Measurements from ENCODE around the gene DSTN.

DSTN gene

DNA sequence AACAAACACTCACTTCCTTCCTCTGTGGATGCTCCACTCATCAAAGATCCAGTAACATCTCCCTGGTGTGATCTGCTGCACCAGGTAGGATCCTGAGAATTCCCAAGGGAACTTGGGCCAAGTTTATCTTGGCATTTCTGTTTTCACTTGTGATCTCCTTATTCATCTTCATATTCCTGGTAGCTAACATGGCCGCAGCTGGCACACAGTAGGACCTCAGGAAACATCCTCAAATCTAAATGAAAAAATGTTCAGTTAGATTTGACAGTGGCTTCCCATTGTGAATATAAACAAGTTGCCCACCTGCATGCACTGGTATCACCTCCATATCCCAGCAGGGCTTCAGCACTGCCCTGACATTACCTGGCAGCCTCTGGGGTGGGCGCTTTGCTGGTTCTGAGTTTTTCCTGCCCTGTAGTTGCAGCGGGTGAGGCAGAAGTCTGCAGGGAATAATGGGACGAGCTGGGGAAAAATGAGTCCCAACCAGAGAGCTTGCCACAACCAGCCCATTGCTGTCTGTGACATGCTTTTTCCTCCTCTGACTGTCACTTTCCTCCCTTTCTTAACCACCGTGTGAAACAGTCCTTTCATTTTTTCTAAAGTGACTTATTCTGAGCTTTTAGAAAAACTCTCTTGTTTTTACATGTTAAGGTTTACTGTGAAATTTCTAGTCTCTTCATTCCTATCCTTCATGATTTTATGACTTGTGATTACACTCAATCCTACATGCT, 9.4 kb upstream of the DSTN start:
- WGBS, 2 experiments = 91 to 97% methylated on average over 5 of the region's 5 CpGs
- H3K27ac ChIP-seq (ENCODE audit: insufficient read depth, low read depth, low read length, poor library complexity, severe bottlenecking) = no peak overlapping the region
- H3K4me1 ChIP-seq (ENCODE audit: control insufficient read depth, insufficient read depth, low read length) = peaks cover 7% of the 10 kb centered on the region
- H3K9me3 ChIP-seq (ENCODE audit: control insufficient read depth, low read length) = no peaks in the 10 kb centered on the region
- H3K27me3 ChIP-seq (ENCODE audit: control insufficient read depth, insufficient read depth, low read length, poor library complexity, severe bottlenecking) = no peaks in the 10 kb centered on the region
- H3K4me3 ChIP-seq (ENCODE audit: insufficient read depth, low read depth, low read length) = no peak overlapping the region
- no peaks in the 10 kb centered on the region for H3K36me3 ChIP-seq (ENCODE audit: control insufficient read depth, insufficient read depth, low read length)

DNA sequence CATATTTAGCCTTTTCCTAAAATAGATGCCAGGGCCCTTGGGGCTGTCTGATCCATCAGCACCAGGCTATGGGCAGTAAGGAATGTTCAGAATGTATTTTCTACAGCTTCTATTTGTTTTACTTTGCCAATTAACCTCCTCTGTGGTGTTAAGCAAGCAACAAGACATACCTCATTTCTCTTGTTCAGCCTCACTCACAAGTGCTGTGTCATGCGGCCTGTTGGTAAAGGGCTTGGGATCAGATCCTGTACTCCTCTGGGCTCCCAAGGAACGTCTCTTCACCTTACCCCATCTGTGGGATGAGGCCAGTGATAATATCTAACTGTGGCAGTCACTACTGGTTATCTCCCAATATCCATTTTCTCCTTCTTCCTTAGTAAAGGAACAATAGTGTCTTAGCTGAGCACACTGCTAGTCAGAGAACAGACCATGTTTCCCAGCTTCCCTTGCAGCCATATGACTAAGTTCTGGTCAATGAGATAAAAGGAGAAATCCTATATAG, 7.0 kb upstream of the DSTN start:
- 93% methylated on average over 2 of the region's 2 CpGs for WGBS, 2 experiments
- no peaks in the 10 kb centered on the region for H3K36me3 ChIP-seq (ENCODE audit: control insufficient read depth, insufficient read depth, low read length)
- H3K4me1 ChIP-seq (ENCODE audit: control insufficient read depth, insufficient read depth, low read length) = no peaks in the 10 kb centered on the region
- no peak overlapping the region for H3K27ac ChIP-seq (ENCODE audit: insufficient read depth, low read depth, low read length, poor library complexity, severe bottlenecking)
- no peak overlapping the region for H3K4me3 ChIP-seq (ENCODE audit: insufficient read depth, low read depth, low read length)
- no peaks in the 10 kb centered on the region for H3K27me3 ChIP-seq (ENCODE audit: control insufficient read depth, insufficient read depth, low read length, poor library complexity, severe bottlenecking)
- H3K9me3 ChIP-seq (ENCODE audit: control insufficient read depth, low read length) = no peaks in the 10 kb centered on the region

DNA sequence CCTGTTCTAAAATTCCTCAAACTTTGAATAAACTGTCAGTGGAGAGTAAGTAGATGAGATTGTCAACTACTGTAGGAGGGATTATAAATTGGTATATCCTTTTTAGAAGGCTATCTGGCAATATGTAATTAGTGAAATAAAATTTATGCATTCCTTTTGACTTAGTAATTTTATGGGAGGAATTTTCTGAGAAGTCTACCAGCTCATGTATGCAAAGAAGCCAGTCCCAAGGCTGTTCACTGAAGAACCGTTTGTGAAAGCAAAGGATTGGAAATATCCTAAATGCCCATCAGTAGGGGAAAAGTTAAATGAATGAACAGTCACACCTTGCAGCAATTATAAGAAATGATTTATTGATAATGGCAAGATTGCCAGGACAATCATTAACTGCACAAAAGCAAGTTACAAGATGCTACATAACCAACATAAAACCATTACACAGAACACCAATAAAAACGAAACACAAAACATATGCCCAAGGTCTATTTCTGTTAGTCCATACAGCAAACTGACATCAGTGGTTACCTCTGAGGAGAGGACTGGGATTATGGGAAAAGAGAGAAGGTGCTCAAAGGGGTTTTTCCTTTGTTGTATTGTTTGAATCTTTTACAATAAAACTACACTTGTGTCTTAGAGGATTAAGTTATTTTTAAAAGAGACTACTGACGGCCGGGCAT, 4.6 kb upstream of the DSTN start:
- Histone ChIP-seq H3K4me1 (ENCODE audit: control insufficient read depth, insufficient read depth, low read length) (no peaks in the 10 kb centered on the region), H3K9me3 (ENCODE audit: control insufficient read depth, low read length) (no peaks in the 10 kb centered on the region), H3K27ac (ENCODE audit: insufficient read depth, low read depth, low read length, poor library complexity, severe bottlenecking) (no peak overlapping the region), H3K36me3 (ENCODE audit: control insufficient read depth, insufficient read depth, low read length) (no peaks in the 10 kb centered on the region), H3K27me3 (ENCODE audit: control insufficient read depth, insufficient read depth, low read length, poor library complexity, severe bottlenecking) (no peaks in the 10 kb centered on the region), H3K4me3 (ENCODE audit: insufficient read depth, low read depth, low read length) (no peak overlapping the region)
- WGBS, 2 experiments = 89 to 97% methylated on average over 4 of the region's 4 CpGs

DNA sequence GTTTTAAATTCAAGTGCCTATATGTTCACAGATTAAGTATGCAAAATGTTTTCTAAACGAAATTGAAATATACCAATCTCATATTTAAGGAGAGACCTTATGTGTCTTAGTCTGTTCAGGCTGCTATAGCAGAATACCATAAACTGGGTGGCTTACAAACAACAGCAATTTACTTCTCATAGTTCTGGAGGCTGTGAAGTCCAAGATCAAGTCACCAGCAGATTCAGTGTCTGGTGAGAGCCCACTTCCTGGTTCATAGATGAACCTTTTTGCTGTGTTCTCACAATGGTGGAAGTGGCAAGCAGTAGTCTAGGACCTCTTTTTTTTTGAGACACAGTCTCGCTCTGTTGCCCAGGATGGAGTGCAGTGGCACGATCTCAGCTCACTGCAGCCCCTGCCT, 3.5 kb upstream of the DSTN start:
- Histone ChIP-seq H3K27ac (ENCODE audit: insufficient read depth, low read depth, low read length, poor library complexity, severe bottlenecking) (no peak overlapping the region), H3K9me3 (ENCODE audit: control insufficient read depth, low read length) (no peaks in the 10 kb centered on the region), H3K27me3 (ENCODE audit: control insufficient read depth, insufficient read depth, low read length, poor library complexity, severe bottlenecking) (no peaks in the 10 kb centered on the region), H3K4me3 (ENCODE audit: insufficient read depth, low read depth, low read length) (no peak overlapping the region), H3K36me3 (ENCODE audit: control insufficient read depth, insufficient read depth, low read length) (no peaks in the 10 kb centered on the region), H3K4me1 (ENCODE audit: control insufficient read depth, insufficient read depth, low read length) (no peaks in the 10 kb centered on the region)
- WGBS, 2 experiments = 93% methylated on average over 2 to 3 of the region's 3 CpGs

DNA sequence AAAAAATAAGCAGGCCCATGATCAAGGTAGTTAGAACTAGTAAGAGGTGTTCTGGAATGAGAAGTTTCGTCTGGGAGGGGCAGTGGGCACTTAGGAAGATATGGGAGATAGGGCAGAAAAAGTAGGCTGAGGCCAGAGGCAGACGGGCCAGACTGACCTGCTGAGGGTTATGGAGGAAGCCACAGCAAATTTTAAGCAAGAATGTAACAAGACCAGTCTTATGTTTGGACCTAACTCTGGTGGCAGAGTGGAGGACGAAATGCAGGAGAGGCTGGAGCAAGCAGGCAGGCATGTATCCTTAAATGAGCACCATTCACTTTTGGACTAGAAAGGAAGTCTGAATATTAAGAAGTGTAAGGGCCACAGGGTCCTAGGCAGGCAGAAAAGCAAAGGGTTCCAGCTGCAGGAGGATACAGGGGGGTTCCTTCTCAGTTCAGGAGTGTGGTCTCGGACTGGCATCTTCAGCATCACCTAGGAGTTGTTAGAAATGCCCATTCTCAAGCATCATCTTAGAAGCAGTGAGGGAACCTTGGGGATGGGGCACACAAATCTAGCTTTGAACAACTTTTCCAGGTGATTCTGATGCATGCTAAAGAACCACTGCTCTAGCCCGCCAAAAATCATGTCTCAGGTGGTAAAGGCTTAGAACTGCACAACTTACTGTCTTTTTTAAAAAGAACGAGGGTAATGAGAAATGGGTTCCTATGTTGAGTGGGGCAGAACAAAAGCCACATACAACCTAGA, 1.7 kb upstream of the DSTN start:
- Histone ChIP-seq H3K27ac (ENCODE audit: insufficient read depth, low read depth, low read length, poor library complexity, severe bottlenecking) (no peak overlapping the region), H3K9me3 (ENCODE audit: control insufficient read depth, low read length) (no peaks in the 10 kb centered on the region), H3K4me1 (ENCODE audit: control insufficient read depth, insufficient read depth, low read length) (peaks cover 15% of the 10 kb centered on the region), H3K36me3 (ENCODE audit: control insufficient read depth, insufficient read depth, low read length) (no peaks in the 10 kb centered on the region), H3K27me3 (ENCODE audit: control insufficient read depth, insufficient read depth, low read length, poor library complexity, severe bottlenecking) (no peaks in the 10 kb centered on the region), H3K4me3 (ENCODE audit: insufficient read depth, low read depth, low read length) (peak overlapping the region; percentile 67)
- 71 to 73% methylated on average over 6 of the region's 6 CpGs for WGBS, 2 experiments

DNA sequence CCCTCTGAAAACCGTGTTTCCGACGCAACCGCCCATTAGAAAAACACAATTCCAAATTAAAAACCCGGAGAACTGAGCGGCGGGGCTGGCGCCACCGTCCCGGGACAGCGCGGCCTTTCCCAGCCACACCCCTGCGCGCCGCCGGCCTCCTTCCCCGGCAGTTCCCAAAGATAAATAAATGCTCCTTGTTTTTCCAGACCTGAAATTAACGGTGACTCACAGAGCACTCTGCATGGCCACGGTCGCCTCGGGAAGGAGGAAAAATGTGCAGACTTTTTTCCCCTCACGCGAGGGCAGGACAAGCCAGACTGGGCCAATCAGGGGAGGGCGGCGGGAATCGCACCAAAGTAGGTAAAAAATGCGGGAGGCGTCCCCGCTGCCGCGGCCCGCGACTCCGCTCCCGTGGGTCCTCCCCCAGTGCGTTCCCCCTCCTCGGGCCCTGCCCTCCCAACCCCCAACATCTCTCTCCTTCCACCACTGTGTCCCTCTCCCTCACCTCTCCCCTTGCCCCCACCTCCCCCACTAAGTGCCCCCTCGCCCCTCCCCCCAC, 828 bp upstream of the DSTN start:
- H3K4me1 ChIP-seq (ENCODE audit: control insufficient read depth, insufficient read depth, low read length) = peaks cover 15% of the 10 kb centered on the region
- H3K4me3 ChIP-seq (ENCODE audit: insufficient read depth, low read depth, low read length) = peak overlapping the region; percentile 67
- 0% methylated on average over 37 of the region's 38 CpGs for WGBS, 2 experiments
- no peaks in the 10 kb centered on the region for H3K9me3 ChIP-seq (ENCODE audit: control insufficient read depth, low read length)
- H3K27me3 ChIP-seq (ENCODE audit: control insufficient read depth, insufficient read depth, low read length, poor library complexity, severe bottlenecking) = no peaks in the 10 kb centered on the region
- H3K27ac ChIP-seq (ENCODE audit: insufficient read depth, low read depth, low read length, poor library complexity, severe bottlenecking) = peak overlapping the region; percentile 99
- no peaks in the 10 kb centered on the region for H3K36me3 ChIP-seq (ENCODE audit: control insufficient read depth, insufficient read depth, low read length)

DNA sequence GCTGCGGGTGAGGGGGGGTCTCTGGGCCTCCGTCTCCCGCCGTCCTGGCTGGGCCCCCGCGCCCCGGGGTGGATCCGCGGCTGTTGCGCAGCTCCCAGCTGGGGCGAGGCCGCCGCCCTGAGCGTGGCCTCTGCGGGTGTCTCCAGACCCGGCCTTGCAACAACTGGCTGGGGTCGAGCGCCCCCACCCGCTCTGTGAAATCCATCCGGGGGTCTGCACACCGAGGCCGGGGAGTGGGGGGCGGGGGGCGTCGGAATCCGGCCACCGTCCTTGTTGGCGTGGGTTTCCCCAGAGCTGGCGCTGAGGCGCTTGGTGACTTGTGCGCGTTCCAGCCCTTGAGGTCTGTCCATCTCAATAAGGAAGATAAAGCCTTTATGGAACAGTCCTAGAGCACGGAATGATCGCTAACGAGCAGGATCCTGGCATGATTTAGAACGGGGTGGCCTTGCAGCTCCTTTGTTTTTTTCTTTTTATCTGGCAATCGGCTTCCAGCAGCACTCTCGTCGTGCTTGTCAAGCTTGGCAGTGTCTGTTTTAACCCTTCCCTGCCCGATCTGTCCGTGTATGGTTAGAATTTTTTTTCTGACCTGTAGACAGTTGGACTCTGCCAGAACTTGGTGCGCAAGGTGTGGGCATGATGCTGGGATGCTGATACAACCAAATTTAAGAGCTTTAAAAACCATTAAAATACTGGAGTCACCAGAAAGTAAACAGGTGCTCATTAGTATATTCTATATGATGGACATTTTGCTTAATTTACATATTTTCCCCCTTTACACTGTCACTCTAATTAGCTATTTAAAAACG, 675 bp downstream of the DSTN start:
- H3K27ac ChIP-seq (ENCODE audit: insufficient read depth, low read depth, low read length, poor library complexity, severe bottlenecking) = peak overlapping the region; percentile 99
- H3K36me3 ChIP-seq (ENCODE audit: control insufficient read depth, insufficient read depth, low read length) = no peaks in the 10 kb centered on the region
- peaks cover 15% of the 10 kb centered on the region for H3K4me1 ChIP-seq (ENCODE audit: control insufficient read depth, insufficient read depth, low read length)
- H3K27me3 ChIP-seq (ENCODE audit: control insufficient read depth, insufficient read depth, low read length, poor library complexity, severe bottlenecking) = no peaks in the 10 kb centered on the region
- H3K4me3 ChIP-seq (ENCODE audit: insufficient read depth, low read depth, low read length) = peak overlapping the region; percentile 67
- 1% methylated on average over 43 of the region's 43 CpGs for WGBS, 2 experiments
- H3K9me3 ChIP-seq (ENCODE audit: control insufficient read depth, low read length) = no peaks in the 10 kb centered on the region

DNA sequence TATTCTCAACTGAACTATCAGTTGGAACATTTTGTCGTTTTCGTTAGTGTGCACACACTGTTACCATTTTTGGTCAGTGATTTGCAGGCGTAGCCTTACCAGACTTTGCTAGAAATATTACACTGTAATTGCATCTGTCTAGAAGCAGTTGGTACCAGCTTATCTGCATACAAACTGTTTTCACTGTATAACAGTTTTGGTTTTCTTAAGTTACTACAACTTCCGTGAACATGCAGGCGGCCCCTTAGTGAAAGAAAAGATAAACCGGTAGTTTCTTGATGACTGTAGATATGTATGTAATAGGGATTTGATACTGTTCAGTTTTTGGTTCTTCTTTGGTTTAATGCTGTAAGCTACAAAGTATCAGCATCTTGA, 1.3 kb downstream of the DSTN start:
- no peak overlapping the region for H3K27ac ChIP-seq (ENCODE audit: insufficient read depth, low read depth, low read length, poor library complexity, severe bottlenecking)
- no peaks in the 10 kb centered on the region for H3K9me3 ChIP-seq (ENCODE audit: control insufficient read depth, low read length)
- H3K4me3 ChIP-seq (ENCODE audit: insufficient read depth, low read depth, low read length) = peak overlapping the region; percentile 67
- H3K4me1 ChIP-seq (ENCODE audit: control insufficient read depth, insufficient read depth, low read length) = peaks cover 15% of the 10 kb centered on the region
- no peaks in the 10 kb centered on the region for H3K36me3 ChIP-seq (ENCODE audit: control insufficient read depth, insufficient read depth, low read length)
- 19 to 32% methylated on average over 6 of the region's 6 CpGs for WGBS, 2 experiments
- no peaks in the 10 kb centered on the region for H3K27me3 ChIP-seq (ENCODE audit: control insufficient read depth, insufficient read depth, low read length, poor library complexity, severe bottlenecking)

DNA sequence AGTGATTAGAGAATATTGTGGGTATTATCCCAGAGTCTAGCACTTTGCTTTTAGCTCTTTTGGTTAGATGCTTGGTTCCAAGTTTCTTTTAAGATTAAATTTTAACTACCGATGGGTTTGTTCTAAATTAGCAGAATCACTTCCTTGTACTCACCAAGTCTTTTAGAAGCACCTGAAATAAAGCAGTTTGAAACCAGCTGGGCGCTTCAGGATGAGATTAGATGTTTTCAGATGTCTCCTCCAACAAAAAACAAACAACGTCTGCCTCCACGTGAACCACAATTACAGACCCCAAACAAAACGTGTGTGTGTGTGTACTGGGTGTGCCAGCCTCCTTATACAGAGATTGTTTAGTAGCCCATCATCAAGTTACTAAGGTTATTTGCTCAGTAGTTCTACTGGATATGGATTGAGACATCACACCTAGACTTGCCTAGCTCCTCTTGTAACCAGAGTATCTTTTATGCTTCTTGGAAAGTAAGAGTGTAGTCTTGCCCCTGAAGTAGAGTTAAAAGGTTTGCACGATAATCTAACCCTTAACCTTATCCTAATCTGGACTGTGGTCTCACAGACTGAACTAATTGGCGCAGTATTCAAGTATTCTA, 2.3 kb downstream of the DSTN start:
- Histone ChIP-seq H3K27ac (ENCODE audit: insufficient read depth, low read depth, low read length, poor library complexity, severe bottlenecking) (no peak overlapping the region), H3K36me3 (ENCODE audit: control insufficient read depth, insufficient read depth, low read length) (no peaks in the 10 kb centered on the region), H3K9me3 (ENCODE audit: control insufficient read depth, low read length) (no peaks in the 10 kb centered on the region), H3K4me3 (ENCODE audit: insufficient read depth, low read depth, low read length) (peak overlapping the region; percentile 1), H3K4me1 (ENCODE audit: control insufficient read depth, insufficient read depth, low read length) (peaks cover 15% of the 10 kb centered on the region), H3K27me3 (ENCODE audit: control insufficient read depth, insufficient read depth, low read length, poor library complexity, severe bottlenecking) (no peaks in the 10 kb centered on the region)
- WGBS, 2 experiments = 46 to 56% methylated on average over 5 to 7 of the region's 7 CpGs

Measured in ectodermal cell (in vitro differentiated cells).